Breast epithelium (tissue), 4 donors: ENCODE data around the gene AKAP8. TPM values are rescaled to one million over a fixed set of nuclear protein-coding genes. Genes with fewer than 3 reads are reported as not detected.

Experiments
- DNase-seq, 2 donors: peaks; one replicate each; pipeline ENCODE4 v3.0.0-alpha.2; 2019; ENCODE audit warnings: low spot score in 2 of 2
- H3K27ac ChIP-seq, 2 donors: fragments of 200-600 bp; sonication (generic) in 1 of 2; one replicate each; pipeline ENCODE4 v1.5.1; 2016 to 2019; ENCODE audit warnings: mild to moderate bottlenecking in 1 of 2
- H3K27me3 ChIP-seq, 2 donors: fragments of 200-600 bp; sonication (generic) in 1 of 2; one replicate each; pipeline versions ENCODE4 v1.5.1 to v1.6.0; 2017 to 2019; ENCODE audit warnings: control low read depth in 1 of 2, mild to moderate bottlenecking in 1 of 2
- H3K36me3 ChIP-seq: fragments of 200-600 bp; one replicate; pipeline ENCODE4 v1.5.1; 2019
- H3K4me1 ChIP-seq, 2 donors: fragments of 200-600 bp; sonication (generic); one replicate each; pipeline ENCODE4 v1.5.1; 2016 to 2019; ENCODE audit warnings: control low read depth in 1 of 2
- H3K4me3 ChIP-seq, 3 donors: fragments of 200-600 bp; sonication (generic); 1 replicate in 2 of 3; 2 replicates in 1 of 3; pipeline ENCODE4 v1.5.1; 2016 to 2019; ENCODE audit warnings: mild to moderate bottlenecking in 3 of 3, moderate library complexity in 2 of 3
- H3K9me3 ChIP-seq, 2 donors: fragments of 200-600 bp; sonication (generic) in 1 of 2; one replicate each; pipeline ENCODE4 v1.5.1; 2016 to 2019; ENCODE audit warnings: control low read depth in 1 of 2
- POLR2A ChIP-seq: fragments of 450-650 bp; IDR thresholded peaks from one replicate; pipeline ENCODE4 v1.6.1; 2016; ENCODE audit warnings: antibody characterized with exemption, mild to moderate bottlenecking, moderate library complexity
- POLR2AphosphoS5 ChIP-seq, 3 donors: sonication (generic); formaldehyde crosslinking; IDR thresholded peaks; one replicate each; pipeline ENCODE4 v1.6.1; 2017; ENCODE audit warnings: antibody characterized with exemption in 3 of 3
- intact Hi-C: fragments of 100-400 bp; cut with DNase I; formaldehyde crosslinking; loops from one replicate; pipeline ENCODE4 v1.15.1; 2023; ENCODE audit warnings: low total_unique reads
- total RNA-seq, 3 donors: library from RNA; depleted of rRNA; stranded (reverse); fragments of >200 nt; gene quantifications; one replicate each; pipeline ENCODE4 v1.1.0, GENCODE V29; 2016
- TF ChIP-seq, protein P1 (sequence below), 3 donors: fragments of 450-650 bp; IDR thresholded peaks; one replicate each; pipeline ENCODE4 v1.5.1; 2016 to 2017; ENCODE audit warnings: antibody characterized with exemption in 3 of 3, mild to moderate bottlenecking in 3 of 3, moderate library complexity in 3 of 3

The AKAP8 gene
- total RNA-seq, 3 donors from 2014 or later, result 23.2 to 40.7 (median 33.4) TPM

DNA sequence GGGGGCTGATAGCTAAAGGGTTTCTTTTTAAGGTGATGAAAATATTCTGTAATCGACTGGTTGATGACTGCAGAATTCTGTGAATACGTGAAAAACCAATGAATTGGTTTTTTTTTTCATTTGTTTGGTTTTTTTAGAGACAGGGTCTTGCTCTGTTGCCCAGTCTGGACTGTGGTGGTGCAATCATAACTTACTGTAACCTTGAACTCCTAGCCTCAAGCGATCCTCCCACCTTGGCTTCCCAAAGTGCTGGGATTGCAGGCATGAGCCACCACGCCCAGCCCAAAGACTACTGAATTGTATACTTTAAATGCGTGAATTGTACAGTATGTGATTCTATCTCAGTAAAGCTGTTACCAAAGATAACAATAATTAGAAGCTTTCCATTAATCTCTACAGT is 14.8 kb upstream of the AKAP8 start:
- no peak for DNase-seq
- Histone ChIP-seq H3K36me3 (peaks cover 11% of the 10 kb centered on the region), H3K27ac (no peak overlapping the region), H3K4me3 (no peak overlapping the region), H3K9me3 (no peaks in the 10 kb centered on the region), H3K27me3 (no peaks in the 10 kb centered on the region), H3K4me1 (no peaks in the 10 kb centered on the region)
- intact Hi-C loops, result no loop called here
- no peak for TF ChIP-seq POLR2AphosphoS5 (IDR thresholded peaks at IDR 0.05)
- TF ChIP-seq POLR2A, result no peak
- TF ChIP-seq, protein P1, sequence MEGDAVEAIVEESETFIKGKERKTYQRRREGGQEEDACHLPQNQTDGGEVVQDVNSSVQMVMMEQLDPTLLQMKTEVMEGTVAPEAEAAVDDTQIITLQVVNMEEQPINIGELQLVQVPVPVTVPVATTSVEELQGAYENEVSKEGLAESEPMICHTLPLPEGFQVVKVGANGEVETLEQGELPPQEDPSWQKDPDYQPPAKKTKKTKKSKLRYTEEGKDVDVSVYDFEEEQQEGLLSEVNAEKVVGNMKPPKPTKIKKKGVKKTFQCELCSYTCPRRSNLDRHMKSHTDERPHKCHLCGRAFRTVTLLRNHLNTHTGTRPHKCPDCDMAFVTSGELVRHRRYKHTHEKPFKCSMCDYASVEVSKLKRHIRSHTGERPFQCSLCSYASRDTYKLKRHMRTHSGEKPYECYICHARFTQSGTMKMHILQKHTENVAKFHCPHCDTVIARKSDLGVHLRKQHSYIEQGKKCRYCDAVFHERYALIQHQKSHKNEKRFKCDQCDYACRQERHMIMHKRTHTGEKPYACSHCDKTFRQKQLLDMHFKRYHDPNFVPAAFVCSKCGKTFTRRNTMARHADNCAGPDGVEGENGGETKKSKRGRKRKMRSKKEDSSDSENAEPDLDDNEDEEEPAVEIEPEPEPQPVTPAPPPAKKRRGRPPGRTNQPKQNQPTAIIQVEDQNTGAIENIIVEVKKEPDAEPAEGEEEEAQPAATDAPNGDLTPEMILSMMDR (IDR thresholded peaks at IDR 0.05), result no peak

DNA sequence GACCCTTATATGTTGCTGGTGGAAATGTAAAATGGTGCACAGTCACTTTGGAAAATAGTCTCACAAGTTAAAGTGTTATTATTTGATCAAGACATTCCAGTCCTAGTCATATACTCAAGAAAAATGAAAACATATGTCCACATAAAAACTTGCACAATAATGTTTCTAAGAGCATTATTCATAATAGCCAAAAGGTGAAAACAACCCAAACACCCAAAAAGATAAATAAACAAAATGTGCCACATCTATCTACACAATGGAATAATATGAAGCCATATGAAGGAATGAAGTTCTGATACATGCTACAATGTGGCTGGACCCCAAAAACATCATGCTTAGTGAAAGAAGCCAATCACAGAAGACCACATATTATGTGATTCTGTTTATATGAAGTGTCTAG is 14.4 kb upstream of the AKAP8 start:
- intact Hi-C loops, result no loop called here
- TF ChIP-seq, protein P1 (IDR thresholded peaks at IDR 0.05), result no peak
- TF ChIP-seq POLR2AphosphoS5 (IDR thresholded peaks at IDR 0.05) (no peak), POLR2A (no peak)
- peaks cover 11% of the 10 kb centered on the region for H3K36me3 ChIP-seq

DNA sequence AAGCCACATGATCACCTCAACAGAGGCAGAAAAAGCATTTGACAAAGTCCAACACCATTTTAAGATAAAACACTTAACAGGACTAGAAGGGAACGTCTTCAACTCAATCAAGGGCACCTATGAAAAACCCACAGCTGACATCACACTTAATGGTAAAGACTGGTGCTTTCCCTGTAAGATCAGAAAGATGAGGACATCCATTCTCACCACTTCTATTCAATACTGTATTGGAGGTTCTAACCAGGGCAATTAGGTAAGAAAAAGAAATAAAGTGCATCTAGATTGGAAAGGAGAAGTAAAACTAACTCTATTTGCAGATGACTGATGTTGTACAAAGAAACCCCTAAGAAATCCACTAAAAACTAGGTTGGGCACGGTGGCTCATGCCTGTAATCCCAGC is 11.2 kb upstream of the AKAP8 start:
- Histone ChIP-seq H3K27me3 (no peaks in the 10 kb centered on the region), H3K4me1 (no peaks in the 10 kb centered on the region), H3K27ac (no peak overlapping the region), H3K9me3 (no peaks in the 10 kb centered on the region), H3K4me3 (no peak overlapping the region), H3K36me3 (no peaks in the 10 kb centered on the region)
- no peak for TF ChIP-seq POLR2A
- TF ChIP-seq, protein P1 (IDR thresholded peaks at IDR 0.05), result no peak
- TF ChIP-seq POLR2AphosphoS5 (IDR thresholded peaks at IDR 0.05), result no peak
- DNase-seq, result no peak
- intact Hi-C loops, result no loop called here

More for the DNA sequence above, 14.4 kb upstream of the AKAP8 start:
- no peak for DNase-seq
- Histone ChIP-seq H3K9me3 (no peaks in the 10 kb centered on the region), H3K27ac (no peak overlapping the region), H3K4me3 (no peak overlapping the region), H3K4me1 (no peaks in the 10 kb centered on the region), H3K27me3 (no peaks in the 10 kb centered on the region)

DNA sequence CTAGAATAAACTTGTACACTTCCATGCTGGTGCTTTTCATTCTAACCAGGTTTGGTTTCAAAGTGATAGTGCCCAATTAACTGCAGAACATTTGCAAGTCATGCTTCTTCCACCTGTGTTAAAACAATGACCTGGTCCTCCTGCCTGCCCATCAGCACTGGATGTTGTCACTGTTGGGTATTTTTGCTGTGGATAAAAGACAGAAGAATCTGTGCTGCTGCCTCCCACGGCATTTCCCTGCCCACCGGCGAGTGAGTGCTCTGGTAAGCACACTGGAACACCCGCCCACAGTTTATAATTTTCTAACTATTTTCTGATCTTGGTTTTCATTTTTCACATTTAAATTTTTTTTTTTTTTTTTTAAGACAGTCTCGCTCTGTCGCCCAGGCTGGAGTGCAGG is 2.3 kb upstream of the AKAP8 start:
- Histone ChIP-seq H3K4me1 (peaks cover 0 to 17% of the 10 kb centered on the region in 2 donors), H3K4me3 (no peak overlapping the region), H3K27ac (no peak overlapping the region), H3K9me3 (no peaks in the 10 kb centered on the region), H3K27me3 (no peaks in the 10 kb centered on the region), H3K36me3 (no peaks in the 10 kb centered on the region)
- intact Hi-C loops, result no loop called here
- DNase-seq, result no peak
- TF ChIP-seq, protein P1 (IDR thresholded peaks at IDR 0.05), result no peak
- no peak for TF ChIP-seq POLR2AphosphoS5 (IDR thresholded peaks at IDR 0.05)
- TF ChIP-seq POLR2A, result no peak

DNA sequence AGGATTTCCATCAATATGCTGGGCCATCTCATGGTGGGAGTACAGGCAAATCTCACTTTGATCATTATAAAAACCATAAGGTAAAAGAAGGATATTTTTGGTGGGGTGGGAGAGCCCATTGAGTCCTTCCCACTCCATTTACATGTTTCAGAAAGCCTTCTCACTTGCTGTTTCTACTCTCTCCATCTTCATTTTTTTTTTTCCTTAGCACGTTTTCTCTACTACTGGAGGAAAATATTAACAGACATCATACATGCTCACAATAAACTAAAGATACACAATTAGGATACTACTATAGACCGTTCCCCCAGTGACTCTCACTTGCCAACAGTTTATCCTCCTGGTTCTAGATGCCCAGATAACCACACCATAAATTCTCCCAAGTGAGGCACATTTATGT is 1.8 kb upstream of the AKAP8 start:
- no peaks in the 10 kb centered on the region for H3K9me3 ChIP-seq
- H3K27me3 ChIP-seq, result no peaks in the 10 kb centered on the region
- no peak overlapping the region for H3K27ac ChIP-seq
- intact Hi-C loops, result no loop called here
- no peaks in the 10 kb centered on the region for H3K36me3 ChIP-seq
- DNase-seq, result no peak
- TF ChIP-seq, protein P1 (IDR thresholded peaks at IDR 0.05), result no peak
- TF ChIP-seq POLR2A, result no peak
- TF ChIP-seq POLR2AphosphoS5 (IDR thresholded peaks at IDR 0.05), result no peak
- no peak overlapping the region for H3K4me3 ChIP-seq
- peaks cover 0 to 19% of the 10 kb centered on the region in 2 donors for H3K4me1 ChIP-seq
